ELR (cell line): ENCODE results near the gene SRSF9.

Experiments used
- DNase-seq: peaks from one replicate; pipeline ENCODE4 v3.0.0-alpha.2; 2015; ENCODE audit warnings: low read depth

Gene SRSF9

GRCh38 chr12:120481022-120481767, 11.6 kb upstream of the SRSF9 start:
- DNase-seq: no peak

DNA sequence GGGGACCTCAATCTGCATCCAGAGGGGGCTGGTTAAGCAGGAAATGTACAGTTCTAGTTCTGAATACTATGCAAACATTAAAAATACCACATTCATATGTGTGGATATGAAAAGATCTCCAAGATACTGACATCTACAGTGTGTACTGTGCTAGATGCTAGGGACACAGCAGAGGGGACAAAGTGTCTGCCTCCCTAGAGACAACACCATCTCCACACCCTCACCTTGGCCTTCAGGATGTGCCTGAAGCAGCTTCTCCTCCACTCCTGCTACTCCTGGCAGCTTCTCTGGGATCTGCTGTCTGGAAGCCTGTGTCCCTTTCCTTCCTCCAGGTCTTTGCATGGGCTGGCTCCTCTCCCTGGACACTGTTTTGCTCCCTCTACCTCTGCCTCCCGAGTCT, 10.7 kb upstream of the SRSF9 start:
- no peak for DNase-seq

DNA sequence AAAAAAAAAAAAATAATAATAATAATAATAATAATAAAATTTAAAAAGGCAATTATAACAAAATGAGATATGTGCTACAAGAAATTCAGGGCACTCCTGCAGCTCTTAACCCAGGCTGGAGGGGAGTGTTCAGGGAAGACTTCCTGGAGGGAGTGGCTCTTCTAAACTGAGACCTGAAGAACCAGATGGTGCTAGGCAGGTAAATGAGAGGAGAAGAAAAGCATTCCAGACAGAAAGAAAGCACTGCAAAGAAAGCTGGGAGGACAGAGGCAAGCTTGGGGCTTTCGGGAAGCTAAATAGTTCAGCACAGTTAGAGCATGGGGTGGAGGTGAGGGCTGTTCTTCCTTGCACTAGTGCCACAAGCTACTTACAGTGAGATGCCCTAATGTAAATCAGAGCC, 9.9 kb upstream of the SRSF9 start:
- DNase-seq: no peak

- DNase-seq: no peak
Observed at GRCh38 chr12:120475643-120476042, 6.1 kb upstream of the SRSF9 start.

DNA sequence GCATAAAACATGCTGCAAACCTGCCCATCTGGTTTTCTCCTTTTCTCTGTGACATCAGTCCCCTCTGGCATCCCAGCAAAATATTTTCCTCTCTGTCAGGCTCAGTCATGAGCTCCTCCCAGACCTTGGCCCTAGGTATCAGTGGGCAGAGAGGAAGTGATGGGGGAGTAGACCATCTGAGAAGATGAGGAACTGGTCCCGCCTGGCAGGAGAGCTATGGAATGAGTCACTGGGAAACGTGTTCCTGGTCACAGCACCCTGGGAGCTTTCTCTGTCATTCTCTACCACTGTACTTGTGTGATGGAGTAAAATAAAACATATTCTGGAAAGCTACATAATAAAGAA, 5.0 kb upstream of the SRSF9 start:
- peak; percentile 93 for DNase-seq

DNA sequence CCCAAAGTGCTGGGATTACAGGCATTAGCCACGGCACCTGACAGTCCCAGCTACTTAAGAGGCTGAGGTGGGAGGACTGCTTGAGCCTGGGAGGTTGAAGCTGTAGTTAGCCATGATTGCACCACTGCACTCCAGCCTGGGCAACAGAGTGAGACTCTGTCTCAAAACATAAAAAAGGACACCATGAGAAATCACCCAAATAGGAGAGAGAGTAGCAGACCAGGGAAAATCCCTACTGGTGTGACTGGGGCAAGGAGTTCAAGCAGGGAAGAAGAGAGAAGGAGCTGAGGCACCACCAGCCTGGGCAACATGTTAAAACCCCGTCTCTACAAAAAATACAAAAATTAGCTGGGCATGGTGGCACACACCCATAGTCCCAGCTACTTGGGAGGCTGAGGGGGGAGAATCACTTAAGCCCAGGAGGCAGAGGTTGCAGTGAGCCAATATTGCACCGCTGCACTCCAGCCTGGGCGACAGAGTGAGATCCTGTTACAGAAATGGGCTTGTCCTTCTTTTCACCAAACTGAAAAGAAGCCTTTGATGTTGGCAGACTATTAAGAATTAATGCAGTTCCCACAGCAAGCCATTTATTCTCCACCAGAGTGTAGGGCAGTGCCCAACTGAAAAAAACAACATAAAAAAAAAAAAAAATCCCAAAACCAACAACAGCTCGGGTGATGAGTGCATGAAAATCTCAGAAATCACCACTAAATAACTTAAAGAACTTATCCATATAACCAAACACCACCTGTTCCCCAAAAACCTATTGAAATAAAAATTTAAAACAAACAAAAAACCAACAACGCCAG, 4.5 kb upstream of the SRSF9 start:
- no peak for DNase-seq

GRCh38 chr12:120472521-120472920, 3.0 kb upstream of the SRSF9 start:
- DNase-seq: no peak

DNA sequence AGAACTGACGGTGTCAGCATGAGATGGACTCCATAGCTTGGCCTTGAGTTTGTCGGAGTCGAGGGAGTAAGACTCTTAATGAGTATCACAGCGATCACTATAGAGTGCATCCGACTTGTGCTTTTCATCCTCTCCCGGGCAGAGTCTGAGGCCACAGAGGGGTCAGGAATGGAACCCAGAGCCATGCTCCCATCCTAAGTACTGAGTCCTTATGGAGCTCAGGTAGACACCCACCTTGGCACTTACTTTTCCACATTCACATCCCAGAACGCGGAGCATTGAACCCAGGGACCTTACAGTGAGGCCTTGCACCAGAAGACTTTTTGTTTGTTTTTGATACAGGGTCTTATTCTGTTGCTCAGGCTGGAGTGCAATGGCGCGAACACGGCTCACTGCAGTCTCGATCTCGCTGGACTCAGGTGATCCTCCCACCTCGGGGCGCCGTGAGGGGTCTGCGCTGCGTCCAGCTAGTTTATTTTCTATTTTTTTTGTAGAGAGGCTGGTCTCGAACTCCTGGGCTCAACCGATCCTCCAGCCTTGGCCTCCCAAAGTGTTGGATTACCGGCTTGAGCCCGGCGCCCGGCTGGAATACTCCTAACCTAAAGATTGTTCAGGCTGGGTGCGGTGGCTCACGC, 719 bp upstream of the SRSF9 start:
- peak; percentile 36 for DNase-seq

GRCh38 chr12:120468821-120469449, 613 bp downstream of the SRSF9 start:
- DNase-seq: peak; percentile 35

DNA sequence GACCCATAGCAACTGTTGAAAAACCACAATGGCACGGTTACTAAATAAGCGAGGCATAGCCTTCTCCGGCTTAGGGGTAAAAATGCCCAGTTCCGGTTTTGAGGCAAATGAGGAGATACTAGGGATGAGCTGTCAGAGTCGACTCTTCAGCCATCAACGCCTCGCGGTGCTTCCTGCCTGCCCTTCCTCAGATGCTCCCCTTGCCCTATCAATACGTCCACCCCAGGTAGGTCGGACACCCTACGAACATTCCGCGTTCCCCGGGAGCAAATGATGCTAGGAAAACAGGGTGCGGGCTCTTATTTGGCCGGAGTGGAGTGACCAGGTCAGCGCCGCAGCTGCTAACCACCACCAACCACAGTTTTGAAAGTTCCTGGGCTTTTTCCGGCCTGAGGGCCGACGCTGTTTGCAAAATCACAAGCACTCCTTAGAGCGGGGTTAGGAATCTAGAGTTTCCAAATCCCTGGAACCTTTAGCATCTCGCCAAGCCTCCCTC, 1.2 kb downstream of the SRSF9 start:
- DNase-seq: peak; percentile 71

GRCh38 chr12:120467439-120467838, 2.1 kb downstream of the SRSF9 start:
- no peak for DNase-seq

DNA sequence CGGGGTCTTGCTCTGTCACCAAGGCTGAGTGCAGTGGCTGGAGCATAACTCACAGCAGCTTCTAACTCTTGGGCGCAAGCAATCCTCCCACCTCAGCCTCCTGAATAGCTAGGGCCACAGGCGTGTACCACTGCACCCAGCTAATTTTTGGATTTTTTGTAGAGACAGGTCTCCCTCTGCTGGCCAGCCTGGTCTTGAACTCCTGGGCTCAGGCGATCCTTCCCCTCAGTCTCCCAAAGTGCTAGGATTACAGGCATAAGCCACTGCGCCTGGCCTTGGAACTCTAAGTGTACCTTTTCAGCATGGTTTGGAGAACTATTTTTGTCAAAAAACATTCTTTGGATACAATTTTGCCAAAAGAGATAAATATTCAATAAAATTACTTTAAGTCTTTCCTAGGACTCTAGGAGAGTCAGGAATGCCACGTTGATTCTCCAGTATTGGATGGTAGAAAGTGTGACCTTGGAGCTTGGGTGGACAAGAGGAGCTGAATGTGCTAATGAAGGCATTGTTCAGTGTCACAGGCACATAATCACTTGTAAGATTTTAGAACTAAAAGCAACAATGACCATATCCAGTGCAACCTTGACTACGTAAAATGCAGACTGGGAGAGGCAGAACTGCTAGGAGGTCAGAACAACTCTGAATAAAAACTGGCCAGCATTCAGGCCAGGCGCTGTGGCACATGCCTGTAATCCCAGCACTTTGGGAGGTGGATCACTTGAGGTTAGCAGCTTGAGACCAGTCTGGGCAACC, 2.8 kb downstream of the SRSF9 start:
- DNase-seq: peak; percentile 66

DNA sequence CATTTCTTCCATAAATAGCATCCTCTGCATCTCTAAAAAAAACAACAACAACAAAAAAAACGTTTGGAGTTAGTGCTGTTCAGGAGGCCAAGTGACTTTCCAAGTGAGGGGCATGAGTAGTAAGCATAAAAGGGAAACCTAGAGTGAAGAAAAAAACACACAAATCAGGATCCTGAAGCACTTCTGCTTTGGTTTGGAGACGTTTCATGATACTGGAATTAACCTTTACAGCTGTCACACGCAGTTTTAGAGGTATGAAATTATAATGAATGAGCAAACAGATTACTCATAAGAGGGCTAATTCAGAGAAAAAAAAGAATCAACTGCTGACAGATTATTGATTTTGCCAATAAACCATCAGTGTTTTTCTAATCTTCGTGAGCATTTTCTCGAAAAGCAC, 3.8 kb downstream of the SRSF9 start:
- no peak for DNase-seq

GRCh38 chr12:120463712-120464111, 5.8 kb downstream of the SRSF9 start:
- no peak for DNase-seq

- no peak for DNase-seq
Observed at GRCh38 chr12:120462099-120462640, 7.4 kb downstream of the SRSF9 start.

DNA sequence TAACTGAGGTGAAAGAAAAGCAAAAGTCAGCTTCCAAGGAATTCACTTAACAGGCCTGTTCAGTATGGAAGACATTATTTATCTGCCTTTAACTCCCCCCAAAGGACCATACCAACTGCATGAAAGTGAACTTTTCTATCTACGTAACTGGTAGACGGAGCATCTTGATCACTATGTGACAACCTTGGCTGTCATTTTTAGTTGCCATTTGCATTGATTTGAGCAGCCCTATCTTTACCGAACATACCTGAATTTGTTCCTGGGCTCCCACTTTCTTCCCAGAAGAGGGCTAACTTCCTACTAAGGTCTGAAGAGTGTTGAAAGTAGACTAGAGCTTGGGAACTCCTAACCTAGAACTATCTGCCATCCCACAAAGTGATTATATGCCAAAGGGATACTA, 9.4 kb downstream of the SRSF9 start:
- DNase-seq: no peak

GRCh38 chr12:120457133-120457532, 12.4 kb downstream of the SRSF9 start:
- peak; percentile 47 for DNase-seq

- DNase-seq: no peak
Observed at GRCh38 chr12:120455302-120455701, 14.2 kb downstream of the SRSF9 start.

DNA sequence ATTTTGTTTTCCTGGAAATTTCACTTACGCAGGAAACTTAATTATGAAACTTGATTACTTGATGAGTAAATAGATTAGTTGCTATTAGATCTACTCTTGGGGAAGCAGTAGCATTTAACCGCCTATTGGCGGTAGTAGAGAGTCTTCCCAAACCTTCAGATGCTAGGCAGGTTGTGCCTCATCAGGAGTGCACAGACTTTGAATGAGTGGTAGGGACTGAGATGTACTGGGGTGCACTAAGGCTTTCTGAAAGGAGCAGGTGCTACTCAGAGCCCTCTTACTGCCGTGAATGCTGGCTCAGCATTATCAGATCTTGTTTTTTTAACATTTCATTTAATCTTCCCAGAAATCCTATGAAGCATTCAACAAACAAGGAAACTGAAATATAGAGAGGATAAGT, 15.6 kb downstream of the SRSF9 start:
- peak; percentile 66 for DNase-seq

DNA sequence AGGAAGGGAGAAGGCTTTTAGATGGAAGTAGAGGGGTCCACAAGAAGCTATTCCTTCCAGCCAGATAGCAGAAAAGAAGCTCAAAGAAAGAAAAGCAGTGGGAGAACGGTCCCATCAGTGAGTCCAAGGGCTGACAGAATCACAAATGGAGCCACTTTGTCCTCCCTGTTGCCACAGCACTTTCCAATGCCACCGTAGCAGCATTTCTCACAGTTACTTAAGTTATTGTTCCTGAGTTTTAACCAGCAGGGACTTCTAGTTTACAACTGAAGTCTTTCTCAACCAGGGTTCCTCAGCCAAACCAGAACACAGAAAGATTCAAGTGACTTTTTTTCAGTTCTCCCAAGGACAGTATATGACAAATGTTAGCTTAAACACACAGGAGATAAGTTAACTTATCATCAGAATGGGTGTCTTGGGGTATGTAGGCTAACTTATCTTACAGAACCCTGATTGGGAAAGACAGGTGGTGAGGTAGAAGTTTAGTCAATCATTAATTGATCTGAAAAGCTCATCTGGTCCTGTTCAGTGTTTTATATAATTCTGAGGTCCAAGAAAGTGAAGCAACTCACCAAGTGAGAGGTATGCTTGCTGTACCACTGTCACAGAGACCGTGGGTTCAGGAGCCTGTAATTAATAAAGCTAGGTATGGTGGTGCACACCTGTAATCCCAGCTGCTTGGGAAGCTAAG, 16.3 kb downstream of the SRSF9 start:
- DNase-seq: no peak

DNA sequence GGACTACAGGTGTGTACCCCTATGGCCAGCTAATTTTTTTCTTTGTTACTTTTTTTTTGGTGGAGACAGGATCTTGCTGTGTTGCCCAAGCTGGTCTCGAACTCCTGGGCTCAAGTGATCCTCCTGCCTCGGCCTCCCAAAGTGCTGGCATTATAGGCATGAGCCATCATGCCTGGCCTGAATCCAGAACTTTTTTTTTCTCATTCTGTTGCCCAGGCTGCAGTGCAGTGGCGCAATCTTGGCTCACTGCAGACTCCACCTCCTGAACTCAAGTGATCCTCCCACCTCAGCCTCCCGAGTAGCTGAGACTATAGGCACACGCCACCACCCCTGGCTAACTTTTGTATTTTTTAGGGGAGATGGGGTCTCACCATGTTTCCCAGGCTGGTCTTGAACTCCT, 17.0 kb downstream of the SRSF9 start:
- DNase-seq: peak; percentile 38
